Liver (tissue), 9 donors: ENCODE measurements around the gene CDKN2AIPNL. TPM values are rescaled to one million over a fixed set of nuclear protein-coding genes. Genes with fewer than 3 reads are reported as not detected.

Experiments used
- DNase-seq: peaks from one replicate; pipeline ENCODE4 v3.0.0-alpha.2; 2017; ENCODE audit warnings: low spot score
- H3K27ac ChIP-seq, 2 donors: one replicate each; pipeline ENCODE4 v1.7.0; 2013; ENCODE audit warnings: inconsistent platforms in 2 of 2, low read length in 2 of 2, control low read depth in 1 of 2, low read depth in 1 of 2, mild to moderate bottlenecking in 1 of 2
- H3K27me3 ChIP-seq, 4 donors: one replicate each; pipeline versions ENCODE4 v1.6.1 to v1.7.0; 2013; ENCODE audit warnings: low read length in 3 of 4, inconsistent platforms in 1 of 4, mild to moderate bottlenecking in 1 of 4, moderate library complexity in 1 of 4; ENCODE audit not compliant: control insufficient read depth in 4 of 4, insufficient read depth in 4 of 4
- H3K36me3 ChIP-seq, 4 donors: one replicate each; pipeline versions ENCODE4 v1.6.1 to v1.7.0; 2013; ENCODE audit warnings: low read length in 3 of 4, mild to moderate bottlenecking in 3 of 4, low read depth in 1 of 4, moderate library complexity in 1 of 4; ENCODE audit not compliant: control insufficient read depth in 4 of 4, insufficient read depth in 3 of 4
- H3K4me1 ChIP-seq, 4 donors: one replicate each; pipeline versions ENCODE4 v1.6.1 to v1.7.0; 2013; ENCODE audit warnings: low read length in 3 of 4, mild to moderate bottlenecking in 3 of 4, moderate library complexity in 1 of 4; ENCODE audit not compliant: control insufficient read depth in 4 of 4, insufficient read depth in 4 of 4
- H3K4me3 ChIP-seq, 3 donors: one replicate each; pipeline versions ENCODE4 v1.6.1 to v1.7.0; 2013; ENCODE audit warnings: low read length in 3 of 3, control low read depth in 1 of 3, low read depth in 1 of 3, mild to moderate bottlenecking in 1 of 3
- H3K9ac ChIP-seq, 2 donors: one replicate each; pipeline ENCODE4 v1.7.0; 2013; ENCODE audit warnings: low read length in 2 of 2, mild to moderate bottlenecking in 2 of 2, moderate library complexity in 2 of 2, control low read depth in 1 of 2, low read depth in 1 of 2
- H3K9me3 ChIP-seq, 4 donors: one replicate each; pipeline versions ENCODE4 v1.6.1 to v1.7.0; 2013; ENCODE audit warnings: low read length in 3 of 4; ENCODE audit not compliant: control insufficient read depth in 4 of 4
- EGR1 ChIP-seq, 2 donors: IDR thresholded peaks; 2 replicates each; pipeline ENCODE4 v1.6.1; 2016 to 2018; ENCODE audit warnings: antibody characterized with exemption in 2 of 2, low read depth in 2 of 2
- FOXA1 ChIP-seq: IDR thresholded peaks from 2 replicates; pipeline ENCODE4 v1.6.1; 2016; ENCODE audit warnings: antibody characterized with exemption
- FOXA2 ChIP-seq: IDR thresholded peaks from 2 replicates; pipeline ENCODE4 v1.6.1; 2016; ENCODE audit warnings: antibody characterized with exemption
- GABPA ChIP-seq, 2 donors: IDR thresholded peaks in 1 of 2; conservative IDR thresholded peaks in 1 of 2; 2 replicates each; pipeline ENCODE4 v1.6.1; 2016; ENCODE audit warnings: antibody characterized with exemption in 2 of 2, mild to moderate bottlenecking in 1 of 2, moderate library complexity in 1 of 2
- HNF4A ChIP-seq, 2 donors: conservative IDR thresholded peaks; 2 replicates each; pipeline ENCODE4 v1.6.1; 2016; ENCODE audit warnings: antibody characterized with exemption in 2 of 2, mild to moderate bottlenecking in 2 of 2
- HNF4G ChIP-seq: IDR thresholded peaks from 2 replicates; pipeline ENCODE4 v1.6.1; 2016; ENCODE audit warnings: antibody characterized with exemption
- JUND ChIP-seq, 2 donors: IDR thresholded peaks; 2 replicates each; pipeline ENCODE4 v1.6.1; 2016; ENCODE audit warnings: antibody characterized with exemption in 2 of 2
- NR2F2 ChIP-seq: IDR thresholded peaks from 2 replicates; pipeline ENCODE4 v1.6.1; 2016; ENCODE audit warnings: antibody characterized with exemption
- RAD21 ChIP-seq, 2 donors: IDR thresholded peaks; 2 replicates each; pipeline ENCODE4 v1.6.1; 2016; ENCODE audit warnings: antibody characterized with exemption in 2 of 2, mild to moderate bottlenecking in 2 of 2
- RXRA ChIP-seq, 2 donors: IDR thresholded peaks; 2 replicates each; pipeline ENCODE4 v1.6.1; 2017 to 2018; ENCODE audit warnings: antibody characterized with exemption in 2 of 2, mild to moderate bottlenecking in 1 of 2
- SP1 ChIP-seq: IDR thresholded peaks from 2 replicates; pipeline ENCODE4 v1.6.1; 2018; ENCODE audit warnings: antibody characterized with exemption, mild to moderate bottlenecking
- TAF1 ChIP-seq: conservative IDR thresholded peaks from 2 replicates; pipeline ENCODE4 v1.6.1; 2016; ENCODE audit warnings: antibody characterized with exemption, mild to moderate bottlenecking
- YY1 ChIP-seq: IDR thresholded peaks from 2 replicates; pipeline ENCODE4 v1.6.1; 2016; ENCODE audit warnings: antibody characterized with exemption, mild to moderate bottlenecking
- WGBS: extraction: QIAGEN DNeasy Blood & Tissue Kit; methylation state at CpG from one replicate; pipeline ENCODE4 v1.1.7; 2013; 5-methylcytosine and 5-hydroxymethylcytosine counted together
- polyA plus RNA-seq, 2 donors: library from polyadenylated mRNA; stranded (reverse) in 1 of 2; unstranded in 1 of 2; fragments of 200-250 nt in 1 of 2; fragments of >200 nt in 1 of 2; fragmentation: Nextera tagmentation in 1 of 2; extraction: Ambion mirVana in 1 of 2; gene quantifications; one replicate each; pipeline versions ENCODE4 v1.2.1 to v1.2.3, GENCODE V29; 2013 to 2015
- total RNA-seq, 2 donors: library from RNA; depleted of rRNA; stranded (reverse); fragments of >200 nt; gene quantifications; one replicate each; pipeline ENCODE4 v1.2.3, GENCODE V29; 2014
- TF ChIP-seq, protein P1 (sequence below): IDR thresholded peaks from 2 replicates; pipeline ENCODE4 v1.6.1; 2016; ENCODE audit warnings: antibody characterized with exemption
- TF ChIP-seq, protein P2 (sequence below): IDR thresholded peaks from 2 replicates; pipeline ENCODE4 v1.6.1; 2016; ENCODE audit warnings: antibody characterized with exemption, mild to moderate bottlenecking
- TF ChIP-seq, protein P3 (sequence below): IDR thresholded peaks from 2 replicates; pipeline ENCODE4 v1.6.1; 2016; ENCODE audit warnings: antibody characterized with exemption
- TF ChIP-seq, protein P4 (sequence below): IDR thresholded peaks from 2 replicates; pipeline ENCODE4 v1.6.1; 2016; ENCODE audit warnings: antibody characterized with exemption
- TF ChIP-seq, protein P5 (sequence below): fragments of 150-350 bp; IDR thresholded peaks from 2 replicates; pipeline ENCODE4 v1.5.1; 2017; ENCODE audit warnings: improper control_type of control experiment, low read depth, low read length; ENCODE audit not compliant: missing input control
- donor health status: healthy.
- donor health status: healthy.
- donor health status: healthy.
- donor health status: healthy.
- donor health status: healthy.

Gene CDKN2AIPNL
- total and polyA plus RNA-seq, 4 donors = 7.2 to 13.3 (median 9.3) TPM

DNA sequence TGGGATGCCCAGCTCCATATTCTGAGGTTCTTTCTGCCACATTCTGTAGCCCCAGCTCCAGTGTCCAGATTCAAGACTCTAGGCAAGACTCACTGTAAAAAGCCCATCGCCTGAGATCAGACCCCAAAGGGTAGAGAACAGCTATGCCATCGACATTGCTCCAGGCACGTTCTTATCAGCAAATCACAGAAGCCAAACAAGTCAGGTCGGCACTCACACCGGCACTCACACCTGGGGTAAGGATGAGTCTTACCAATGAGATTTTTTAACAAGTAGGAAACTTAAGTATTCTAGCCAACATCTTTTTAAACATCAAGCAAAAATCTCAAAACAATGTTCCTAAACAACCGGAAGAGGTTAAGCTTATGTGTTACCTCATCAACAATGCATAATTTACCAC, 2.4 kb downstream of the CDKN2AIPNL start:
- Histone ChIP-seq H3K27me3 (no peaks in the 10 kb centered on the region), H3K27ac (no peak overlapping the region), H3K9ac (no peak overlapping the region), H3K36me3 (peaks cover 0 to 7% (median 0%) of the 10 kb centered on the region in 4 donors), H3K4me1 (peaks cover 2 to 42% (median 30%) of the 10 kb centered on the region in 4 donors), H3K9me3 (no peaks in the 10 kb centered on the region), H3K4me3 (no peak overlapping the region)
- TF ChIP-seq, protein P1, sequence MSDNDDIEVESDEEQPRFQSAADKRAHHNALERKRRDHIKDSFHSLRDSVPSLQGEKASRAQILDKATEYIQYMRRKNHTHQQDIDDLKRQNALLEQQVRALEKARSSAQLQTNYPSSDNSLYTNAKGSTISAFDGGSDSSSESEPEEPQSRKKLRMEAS = no peak
- TF ChIP-seq EGR1 (IDR thresholded peaks at IDR 0.05; ENCODE audit: low read depth in 2 of 2) (no peak), YY1 (no peak), FOXA1 (no peak), NR2F2 (no peak), HNF4G (no peak), JUND (IDR thresholded peaks at IDR 0.05) (no peak), GABPA (IDR thresholded peaks at IDR 0.05 in 1 of 2, conservative IDR thresholded peaks at IDR 0.05 in 1 of 2) (no peak), RAD21 (IDR thresholded peaks at IDR 0.05) (no peak), TAF1 (no peak), SP1 (no peak), HNF4A (conservative IDR thresholded peaks at IDR 0.05) (no peak), FOXA2 (no peak), RXRA (IDR thresholded peaks at IDR 0.05) (no peak)
- TF ChIP-seq, protein P2, sequence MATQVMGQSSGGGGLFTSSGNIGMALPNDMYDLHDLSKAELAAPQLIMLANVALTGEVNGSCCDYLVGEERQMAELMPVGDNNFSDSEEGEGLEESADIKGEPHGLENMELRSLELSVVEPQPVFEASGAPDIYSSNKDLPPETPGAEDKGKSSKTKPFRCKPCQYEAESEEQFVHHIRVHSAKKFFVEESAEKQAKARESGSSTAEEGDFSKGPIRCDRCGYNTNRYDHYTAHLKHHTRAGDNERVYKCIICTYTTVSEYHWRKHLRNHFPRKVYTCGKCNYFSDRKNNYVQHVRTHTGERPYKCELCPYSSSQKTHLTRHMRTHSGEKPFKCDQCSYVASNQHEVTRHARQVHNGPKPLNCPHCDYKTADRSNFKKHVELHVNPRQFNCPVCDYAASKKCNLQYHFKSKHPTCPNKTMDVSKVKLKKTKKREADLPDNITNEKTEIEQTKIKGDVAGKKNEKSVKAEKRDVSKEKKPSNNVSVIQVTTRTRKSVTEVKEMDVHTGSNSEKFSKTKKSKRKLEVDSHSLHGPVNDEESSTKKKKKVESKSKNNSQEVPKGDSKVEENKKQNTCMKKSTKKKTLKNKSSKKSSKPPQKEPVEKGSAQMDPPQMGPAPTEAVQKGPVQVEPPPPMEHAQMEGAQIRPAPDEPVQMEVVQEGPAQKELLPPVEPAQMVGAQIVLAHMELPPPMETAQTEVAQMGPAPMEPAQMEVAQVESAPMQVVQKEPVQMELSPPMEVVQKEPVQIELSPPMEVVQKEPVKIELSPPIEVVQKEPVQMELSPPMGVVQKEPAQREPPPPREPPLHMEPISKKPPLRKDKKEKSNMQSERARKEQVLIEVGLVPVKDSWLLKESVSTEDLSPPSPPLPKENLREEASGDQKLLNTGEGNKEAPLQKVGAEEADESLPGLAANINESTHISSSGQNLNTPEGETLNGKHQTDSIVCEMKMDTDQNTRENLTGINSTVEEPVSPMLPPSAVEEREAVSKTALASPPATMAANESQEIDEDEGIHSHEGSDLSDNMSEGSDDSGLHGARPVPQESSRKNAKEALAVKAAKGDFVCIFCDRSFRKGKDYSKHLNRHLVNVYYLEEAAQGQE = no peak
- TF ChIP-seq, protein P3, sequence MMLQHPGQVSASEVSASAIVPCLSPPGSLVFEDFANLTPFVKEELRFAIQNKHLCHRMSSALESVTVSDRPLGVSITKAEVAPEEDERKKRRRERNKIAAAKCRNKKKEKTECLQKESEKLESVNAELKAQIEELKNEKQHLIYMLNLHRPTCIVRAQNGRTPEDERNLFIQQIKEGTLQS = no peak
- TF ChIP-seq, protein P4, sequence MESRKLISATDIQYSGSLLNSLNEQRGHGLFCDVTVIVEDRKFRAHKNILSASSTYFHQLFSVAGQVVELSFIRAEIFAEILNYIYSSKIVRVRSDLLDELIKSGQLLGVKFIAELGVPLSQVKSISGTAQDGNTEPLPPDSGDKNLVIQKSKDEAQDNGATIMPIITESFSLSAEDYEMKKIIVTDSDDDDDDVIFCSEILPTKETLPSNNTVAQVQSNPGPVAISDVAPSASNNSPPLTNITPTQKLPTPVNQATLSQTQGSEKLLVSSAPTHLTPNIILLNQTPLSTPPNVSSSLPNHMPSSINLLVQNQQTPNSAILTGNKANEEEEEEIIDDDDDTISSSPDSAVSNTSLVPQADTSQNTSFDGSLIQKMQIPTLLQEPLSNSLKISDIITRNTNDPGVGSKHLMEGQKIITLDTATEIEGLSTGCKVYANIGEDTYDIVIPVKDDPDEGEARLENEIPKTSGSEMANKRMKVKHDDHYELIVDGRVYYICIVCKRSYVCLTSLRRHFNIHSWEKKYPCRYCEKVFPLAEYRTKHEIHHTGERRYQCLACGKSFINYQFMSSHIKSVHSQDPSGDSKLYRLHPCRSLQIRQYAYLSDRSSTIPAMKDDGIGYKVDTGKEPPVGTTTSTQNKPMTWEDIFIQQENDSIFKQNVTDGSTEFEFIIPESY = no peak
- TF ChIP-seq, protein P5, sequence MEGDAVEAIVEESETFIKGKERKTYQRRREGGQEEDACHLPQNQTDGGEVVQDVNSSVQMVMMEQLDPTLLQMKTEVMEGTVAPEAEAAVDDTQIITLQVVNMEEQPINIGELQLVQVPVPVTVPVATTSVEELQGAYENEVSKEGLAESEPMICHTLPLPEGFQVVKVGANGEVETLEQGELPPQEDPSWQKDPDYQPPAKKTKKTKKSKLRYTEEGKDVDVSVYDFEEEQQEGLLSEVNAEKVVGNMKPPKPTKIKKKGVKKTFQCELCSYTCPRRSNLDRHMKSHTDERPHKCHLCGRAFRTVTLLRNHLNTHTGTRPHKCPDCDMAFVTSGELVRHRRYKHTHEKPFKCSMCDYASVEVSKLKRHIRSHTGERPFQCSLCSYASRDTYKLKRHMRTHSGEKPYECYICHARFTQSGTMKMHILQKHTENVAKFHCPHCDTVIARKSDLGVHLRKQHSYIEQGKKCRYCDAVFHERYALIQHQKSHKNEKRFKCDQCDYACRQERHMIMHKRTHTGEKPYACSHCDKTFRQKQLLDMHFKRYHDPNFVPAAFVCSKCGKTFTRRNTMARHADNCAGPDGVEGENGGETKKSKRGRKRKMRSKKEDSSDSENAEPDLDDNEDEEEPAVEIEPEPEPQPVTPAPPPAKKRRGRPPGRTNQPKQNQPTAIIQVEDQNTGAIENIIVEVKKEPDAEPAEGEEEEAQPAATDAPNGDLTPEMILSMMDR = no peak
- WGBS = 54% methylated on average over 6 of the region's 6 CpGs
- no peak for DNase-seq
